ENCODE measurements around the gene DHRS7C.

DHRS7C gene

GRCh38 chr17:9790889-9791876, at the start of gene DHRS7C:
TSS of gene DHRS7C (minus strand) at chr17:9791592. CDS start at chr17:9791284, 308 bp downstream.
- DNase-seq (ENCODE audit: low read depth in 1 of 2, low spot score in 1 of 2): no peak

GRCh38 chr17:9839433-9839832, 48.0 kb upstream of the DHRS7C start:
- DNase-seq (ENCODE audit: low read depth in 1 of 2, low spot score in 1 of 2): no peak

DNA sequence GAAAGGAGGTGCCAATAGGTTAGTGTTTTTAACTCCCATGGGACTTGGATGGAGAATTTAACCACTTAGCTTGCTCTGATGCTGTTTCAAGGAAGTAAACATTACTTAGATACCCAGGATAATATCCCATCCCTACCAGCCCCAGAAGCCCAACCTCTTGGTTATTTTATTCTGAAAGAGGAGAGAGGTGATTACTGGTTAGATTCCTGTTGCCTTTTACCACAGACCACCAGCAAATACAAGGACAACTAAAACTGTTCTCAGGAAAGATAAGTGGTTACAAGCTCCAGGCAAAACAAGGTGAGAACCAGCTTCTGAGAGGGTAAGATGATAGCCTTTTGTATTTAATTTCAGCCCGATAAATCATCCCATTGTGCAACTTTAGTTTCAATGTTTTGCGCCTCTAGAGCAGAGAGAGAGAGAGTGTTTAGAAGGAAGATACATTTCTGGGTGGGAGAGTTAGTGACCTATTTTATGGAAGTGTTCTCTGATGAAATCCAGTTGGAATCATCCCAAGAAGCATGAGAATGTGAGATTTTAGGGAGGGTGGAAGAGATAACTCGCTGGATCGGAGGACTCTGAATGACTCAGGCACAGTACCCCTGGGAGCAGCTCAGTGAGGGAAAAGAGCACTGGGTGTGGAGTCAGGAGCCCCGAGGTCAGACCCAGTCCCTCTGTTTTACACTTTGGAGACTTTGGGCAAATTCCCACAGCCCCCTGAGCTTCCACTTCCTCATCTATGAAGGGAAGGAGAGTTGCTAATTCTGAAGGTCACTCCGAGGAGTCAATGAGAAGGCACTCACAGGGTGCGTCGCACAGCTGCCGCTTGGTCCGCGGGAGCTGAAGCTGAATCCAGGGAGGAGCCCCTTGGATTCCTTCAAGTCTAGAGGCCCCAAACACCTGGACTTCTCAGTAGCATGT, 46.4 kb upstream of the DHRS7C start:
- no peak for DNase-seq (ENCODE audit: low read depth in 1 of 2, low spot score in 1 of 2)

- no peak for DNase-seq (ENCODE audit: low read depth in 1 of 2, low spot score in 1 of 2)
These were observed 42.5 kb upstream of the DHRS7C start for GRCh38 chr17:9833922-9834321.

GRCh38 chr17:9830711-9831110, 39.3 kb upstream of the DHRS7C start:
- no peak for DNase-seq (ENCODE audit: low read depth in 1 of 2, low spot score in 1 of 2)

GRCh38 chr17:9829343-9829742, 38.0 kb upstream of the DHRS7C start:
- DNase-seq (ENCODE audit: low read depth in 1 of 2, low spot score in 1 of 2): no peak

GRCh38 chr17:9828296-9829295, 37.2 kb upstream of the DHRS7C start:
- DNase-seq (ENCODE audit: low read depth in 1 of 2, low spot score in 1 of 2): no peak

DNA sequence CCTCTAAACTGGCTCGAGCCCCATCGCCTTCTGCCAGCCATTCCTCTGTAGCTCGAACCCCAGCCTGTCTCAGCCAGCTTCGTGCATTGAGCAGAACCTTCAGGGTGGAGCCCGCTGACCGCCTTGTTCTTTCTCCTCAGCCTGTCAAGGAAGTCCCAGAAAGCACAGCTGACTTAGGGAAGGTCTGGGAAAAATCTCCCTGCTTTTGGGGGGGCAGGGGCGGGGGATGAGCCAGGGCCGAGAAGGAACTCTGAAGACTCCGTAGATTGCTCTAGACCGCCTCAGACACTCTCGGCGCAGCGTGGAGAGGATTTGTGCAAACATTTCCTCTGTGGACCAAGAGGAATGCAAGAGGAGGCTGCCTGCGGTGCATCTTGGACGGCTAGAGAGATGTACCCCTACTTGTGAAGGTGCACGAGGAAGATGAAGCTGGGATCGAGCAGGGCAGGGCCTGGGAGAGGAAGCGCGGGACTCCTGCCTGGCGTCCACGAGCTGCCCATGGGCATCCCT, 34.3 kb upstream of the DHRS7C start, which contains the start of gene GLP2R:
TSS of gene GLP2R (plus strand) at position 284 of the 510 bp plus-strand sequence. CDS start at position 424, 140 bp downstream.
- no peak for DNase-seq (ENCODE audit: low read depth in 1 of 2, low spot score in 1 of 2)

DNA sequence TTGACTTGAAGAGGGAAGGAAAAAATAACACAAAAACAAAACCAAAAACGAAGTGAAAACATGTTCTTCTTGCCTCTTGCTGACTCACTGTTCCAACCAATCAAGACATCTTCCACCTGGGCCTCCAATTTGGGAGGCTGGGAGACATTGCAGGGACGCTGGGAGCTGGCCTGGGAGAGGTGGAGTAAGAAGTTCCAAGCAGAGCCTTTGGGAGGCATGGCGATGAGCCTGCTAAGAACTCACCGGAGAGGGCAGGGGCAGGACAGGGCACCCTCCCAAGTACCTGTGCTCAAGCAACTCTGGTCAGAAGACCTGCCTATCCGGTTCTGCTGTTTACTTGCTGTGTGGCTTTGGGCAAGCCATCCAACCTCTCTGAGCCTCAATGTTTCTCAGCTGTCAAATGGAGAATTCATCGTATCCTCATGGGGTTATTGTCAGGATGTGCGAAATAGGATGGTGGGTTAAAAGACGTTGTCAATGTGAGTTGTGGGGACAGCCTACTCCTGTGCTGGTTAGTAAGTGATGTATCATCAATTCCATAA, 33.5 kb upstream of the DHRS7C start:
- DNase-seq (ENCODE audit: low read depth in 1 of 2, low spot score in 1 of 2): no peak

DNA sequence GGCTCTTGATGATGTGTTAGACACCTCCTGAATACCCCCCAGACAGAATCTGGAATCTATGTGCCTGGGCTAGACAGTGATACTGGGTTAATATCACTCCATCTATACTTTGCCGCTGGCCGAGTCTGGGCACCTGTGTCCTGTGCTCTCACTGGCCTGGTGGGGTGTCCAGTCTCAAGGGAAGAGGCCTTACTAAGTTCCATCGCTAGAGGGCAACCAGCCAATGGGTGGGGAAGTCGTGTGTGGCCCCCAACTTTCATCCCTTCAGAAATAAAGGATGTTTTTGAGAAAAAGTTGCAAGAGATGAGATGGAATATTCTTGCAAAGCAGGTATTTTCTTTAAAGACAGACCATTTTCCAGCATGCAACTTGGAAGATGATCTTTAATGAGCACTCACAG, 32.7 kb upstream of the DHRS7C start:
- no peak for DNase-seq (ENCODE audit: low read depth in 1 of 2, low spot score in 1 of 2)

GRCh38 chr17:9821921-9822320, 30.5 kb upstream of the DHRS7C start, which contains the start of gene GSG1L2:
TSS of gene GSG1L2 (minus strand) at chr17:9822079. CDS start at chr17:9822071, 8 bp downstream.
- DNase-seq (ENCODE audit: low read depth in 1 of 2, low spot score in 1 of 2): no peak

- DNase-seq (ENCODE audit: low read depth in 1 of 2, low spot score in 1 of 2): no peak
These were observed 29.1 kb upstream of the DHRS7C start for GRCh38 chr17:9820448-9820847.

- no peak for DNase-seq (ENCODE audit: low read depth in 1 of 2, low spot score in 1 of 2)
These were observed 27.4 kb upstream of the DHRS7C start for GRCh38 chr17:9818760-9819159.

DNA sequence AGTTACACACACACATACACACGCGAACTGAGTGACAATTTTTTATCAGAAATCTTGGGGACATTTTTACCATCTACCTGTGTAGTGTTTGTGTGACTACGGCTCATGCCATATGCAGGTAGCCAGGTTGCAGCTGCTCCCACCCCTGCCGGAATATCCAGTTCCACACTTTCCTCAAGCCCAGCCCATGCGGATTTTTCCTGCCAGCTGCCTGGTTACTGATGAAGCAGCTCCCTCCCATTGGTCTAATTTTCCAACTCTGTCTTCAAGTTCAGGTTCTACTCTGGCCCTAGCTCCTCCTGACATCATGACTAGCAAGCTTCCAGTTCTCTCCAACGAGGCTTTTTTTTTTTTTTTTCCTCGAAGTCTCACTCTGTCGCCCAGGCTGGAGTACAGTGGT, 25.7 kb upstream of the DHRS7C start:
- no peak for DNase-seq (ENCODE audit: low read depth in 1 of 2, low spot score in 1 of 2)

DNA sequence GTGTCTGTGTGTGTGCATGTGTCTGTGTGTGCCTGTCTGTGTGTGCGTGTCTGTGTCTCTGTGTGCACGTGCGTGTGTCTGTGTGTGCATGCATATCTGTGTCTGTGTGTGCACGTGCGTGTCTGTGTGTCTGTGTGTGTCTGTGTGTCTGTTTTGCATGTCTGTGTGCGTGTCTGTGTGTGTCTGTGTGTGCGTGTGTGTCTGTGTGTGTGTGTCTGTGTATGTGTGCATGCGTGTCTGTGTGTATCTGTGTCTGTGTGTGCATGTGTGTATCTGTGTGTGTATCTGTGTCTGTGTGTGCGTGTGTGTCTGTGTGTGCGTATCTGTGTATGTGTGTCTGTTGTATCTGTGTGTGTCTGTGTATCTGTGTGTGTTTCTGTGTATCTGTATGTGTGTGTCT, 25.1 kb upstream of the DHRS7C start:
- no peak for DNase-seq (ENCODE audit: low read depth in 1 of 2, low spot score in 1 of 2)

DNA sequence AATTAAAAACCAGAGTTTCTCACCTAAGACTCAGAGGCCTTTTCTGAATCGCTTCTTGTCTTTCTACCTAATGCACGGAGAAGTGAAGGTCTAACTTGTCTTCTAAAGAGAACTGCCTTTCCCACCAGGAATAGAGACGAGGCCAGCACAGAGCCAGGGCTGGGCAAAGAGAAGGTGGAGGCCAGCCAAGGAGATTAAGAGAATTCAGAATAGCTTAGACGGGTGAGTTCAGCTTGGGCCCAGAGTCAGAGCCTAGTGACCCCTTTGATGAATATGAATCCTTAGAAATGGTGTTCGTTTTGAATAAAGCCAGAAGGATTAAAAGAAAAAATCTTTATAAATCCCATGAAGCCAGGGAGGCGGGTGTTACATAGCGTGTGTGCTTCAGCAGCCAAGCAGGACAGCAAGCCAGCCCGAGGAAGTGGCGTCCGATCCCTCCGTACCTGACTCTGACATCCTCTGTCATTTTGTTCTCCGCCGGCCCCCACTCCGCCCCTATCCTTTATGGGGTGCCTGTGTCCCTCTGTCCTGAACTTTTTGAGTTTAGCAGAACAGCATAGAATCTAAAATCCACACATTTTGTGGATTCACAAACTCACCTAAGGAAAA, 23.0 kb upstream of the DHRS7C start:
- DNase-seq (ENCODE audit: low read depth in 1 of 2, low spot score in 1 of 2): no peak

- DNase-seq (ENCODE audit: low read depth in 1 of 2, low spot score in 1 of 2): no peak
These were observed 21.8 kb upstream of the DHRS7C start for GRCh38 chr17:9813166-9813565.

GRCh38 chr17:9811537-9811936, 20.1 kb upstream of the DHRS7C start:
- DNase-seq (ENCODE audit: low read depth in 1 of 2, low spot score in 1 of 2): no peak

DNA sequence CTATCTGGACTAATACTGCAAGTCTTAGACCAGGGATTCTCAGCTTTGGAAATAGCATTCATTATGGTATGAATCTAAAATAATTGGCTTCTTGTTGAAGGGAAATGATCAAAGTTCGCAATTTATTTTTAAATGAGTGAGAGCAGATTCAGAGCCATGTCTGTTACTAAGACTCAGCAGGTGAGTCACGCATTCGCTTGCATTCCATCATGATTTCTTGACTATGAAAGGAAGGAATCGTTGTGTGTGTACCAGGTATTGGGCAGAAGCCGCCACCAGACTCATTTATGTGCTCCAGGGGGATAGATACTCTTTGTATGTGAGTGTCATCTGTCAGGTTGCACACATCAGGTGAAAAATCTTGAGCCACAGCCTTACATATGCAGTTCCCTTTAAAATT, 19.7 kb upstream of the DHRS7C start:
- no peak for DNase-seq (ENCODE audit: low read depth in 1 of 2, low spot score in 1 of 2)
